Measurements from ENCODE around the gene HECTD4. TPM values are rescaled to one million over a fixed set of nuclear protein-coding genes. Genes with fewer than 3 reads are reported as not detected.
A peak's percentile ranks its signal among the peaks of the same experiment; 100 is the strongest.

The HECTD4 gene
- total RNA-seq, 2 donors from 2014 or later = 50.6 to 73.4 TPM

- Histone ChIP-seq H3K36me3 (peaks cover 0 to 17% of the 10 kb centered on the region in 2 donors), H3K9me3 (no peaks in the 10 kb centered on the region), H3K27me3 (replicated peaks; ENCODE audit: insufficient read depth) (no peaks in the 10 kb centered on the region), H3K4me3 (no peak overlapping the region), H3K4me1 (replicated peaks) (no peaks in the 10 kb centered on the region), H3K27ac (peak overlapping the region; percentile 21 to 62)
- no peak for DNase-seq (ENCODE audit: low spot score)
- TF ChIP-seq, protein P1, sequence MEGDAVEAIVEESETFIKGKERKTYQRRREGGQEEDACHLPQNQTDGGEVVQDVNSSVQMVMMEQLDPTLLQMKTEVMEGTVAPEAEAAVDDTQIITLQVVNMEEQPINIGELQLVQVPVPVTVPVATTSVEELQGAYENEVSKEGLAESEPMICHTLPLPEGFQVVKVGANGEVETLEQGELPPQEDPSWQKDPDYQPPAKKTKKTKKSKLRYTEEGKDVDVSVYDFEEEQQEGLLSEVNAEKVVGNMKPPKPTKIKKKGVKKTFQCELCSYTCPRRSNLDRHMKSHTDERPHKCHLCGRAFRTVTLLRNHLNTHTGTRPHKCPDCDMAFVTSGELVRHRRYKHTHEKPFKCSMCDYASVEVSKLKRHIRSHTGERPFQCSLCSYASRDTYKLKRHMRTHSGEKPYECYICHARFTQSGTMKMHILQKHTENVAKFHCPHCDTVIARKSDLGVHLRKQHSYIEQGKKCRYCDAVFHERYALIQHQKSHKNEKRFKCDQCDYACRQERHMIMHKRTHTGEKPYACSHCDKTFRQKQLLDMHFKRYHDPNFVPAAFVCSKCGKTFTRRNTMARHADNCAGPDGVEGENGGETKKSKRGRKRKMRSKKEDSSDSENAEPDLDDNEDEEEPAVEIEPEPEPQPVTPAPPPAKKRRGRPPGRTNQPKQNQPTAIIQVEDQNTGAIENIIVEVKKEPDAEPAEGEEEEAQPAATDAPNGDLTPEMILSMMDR (IDR thresholded peaks at IDR 0.05) = no peak
- no peak for TF ChIP-seq POLR2AphosphoS5 (IDR thresholded peaks at IDR 0.05)
- TF ChIP-seq POLR2A (IDR thresholded peaks at IDR 0.05) = no peak
- WGBS = 49% methylated on average over 2 of the region's 2 CpGs
- intact Hi-C loops (cut with DNase I) = no loop called here
Measured at GRCh38 chr12:112191201-112191600, 191.0 kb downstream of the HECTD4 start.

GRCh38 chr12:112190231-112191025, 191.8 kb downstream of the HECTD4 start:
- Histone ChIP-seq H3K9me3 (no peaks in the 10 kb centered on the region), H3K27ac (peak overlapping the region; percentile 21 to 62), H3K27me3 (replicated peaks; ENCODE audit: insufficient read depth) (no peaks in the 10 kb centered on the region), H3K4me3 (no peak overlapping the region), H3K4me1 (replicated peaks) (no peaks in the 10 kb centered on the region), H3K36me3 (peaks cover 0 to 17% of the 10 kb centered on the region in 2 donors)
- whole genome bisulfite sequencing = 49% methylated on average over 5 of the region's 5 CpGs
- peak; percentile 54 for DNase-seq (ENCODE audit: low spot score)
- TF ChIP-seq POLR2A (IDR thresholded peaks at IDR 0.05) (no peak), POLR2AphosphoS5 (IDR thresholded peaks at IDR 0.05) (peak; percentile 20)
- intact Hi-C loops (cut with DNase I) = no loop called here

DNA sequence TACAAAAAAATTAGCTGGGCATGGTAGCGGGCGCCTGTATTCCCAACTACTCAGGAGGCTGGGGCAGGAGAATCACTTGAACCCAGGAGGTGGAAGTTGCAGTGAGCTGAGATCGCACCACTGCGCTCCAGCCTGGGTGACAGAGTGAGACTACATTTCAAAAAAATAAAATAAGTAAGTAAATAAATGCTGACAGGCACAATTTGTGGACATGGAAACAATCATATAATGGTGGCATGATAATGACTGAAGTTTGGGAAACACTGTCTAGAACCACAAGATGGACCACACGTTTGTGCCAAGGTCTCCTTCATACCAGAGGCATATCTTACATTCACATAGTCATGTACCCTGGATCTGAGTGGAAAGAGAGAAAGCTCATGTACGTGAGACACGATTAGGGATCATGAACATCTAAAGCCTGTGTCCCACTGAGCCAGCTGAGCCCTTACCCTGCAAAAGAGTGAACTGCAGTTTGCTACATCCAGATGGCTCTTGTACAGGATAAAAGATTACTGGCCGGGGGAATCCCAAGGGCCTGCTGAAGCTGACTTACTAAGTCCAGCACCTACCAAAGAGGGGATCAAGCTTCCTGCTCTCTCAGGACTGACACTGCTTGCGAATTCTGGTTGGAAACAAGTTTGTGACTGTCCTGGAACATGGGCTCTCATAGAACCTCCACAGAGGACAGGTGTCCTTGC, 194.0 kb downstream of the HECTD4 start:
- no peak for DNase-seq (ENCODE audit: low spot score)
- no peak for TF ChIP-seq POLR2A (IDR thresholded peaks at IDR 0.05)
- TF ChIP-seq, protein P1 (IDR thresholded peaks at IDR 0.05) = no peak
- no peak for TF ChIP-seq POLR2AphosphoS5 (IDR thresholded peaks at IDR 0.05)
- intact Hi-C loops (cut with DNase I) = no loop called here
- H3K27ac ChIP-seq = no peak overlapping the region
- no peaks in the 10 kb centered on the region for H3K9me3 ChIP-seq
- no peaks in the 10 kb centered on the region for H3K4me1 ChIP-seq (replicated peaks)
- H3K36me3 ChIP-seq = peaks cover 5 to 17% of the 10 kb centered on the region in 2 donors
- no peak overlapping the region for H3K4me3 ChIP-seq
- H3K27me3 ChIP-seq (replicated peaks; ENCODE audit: insufficient read depth) = no peaks in the 10 kb centered on the region
- WGBS = 92% methylated on average over 9 of the region's 9 CpGs

- H3K36me3 ChIP-seq = peaks cover 0 to 5% of the 10 kb centered on the region in 2 donors
- no peak overlapping the region for H3K27ac ChIP-seq
- no peak overlapping the region for H3K4me3 ChIP-seq
- intact Hi-C loops (cut with DNase I) = no loop called here
- no peak for DNase-seq (ENCODE audit: low spot score)
- H3K9me3 ChIP-seq = no peaks in the 10 kb centered on the region
- TF ChIP-seq POLR2AphosphoS5 (IDR thresholded peaks at IDR 0.05) (no peak), POLR2A (IDR thresholded peaks at IDR 0.05) (no peak)
- TF ChIP-seq, protein P1 (IDR thresholded peaks at IDR 0.05) = no peak
- H3K27me3 ChIP-seq (replicated peaks; ENCODE audit: insufficient read depth) = no peaks in the 10 kb centered on the region
- no peaks in the 10 kb centered on the region for H3K4me1 ChIP-seq (replicated peaks)
- 90% methylated on average over 26 of the region's 26 CpGs for WGBS
Measured at GRCh38 chr12:112185093-112185923, 196.9 kb downstream of the HECTD4 start.
